DND-41 (cell line): ENCODE measurements around the gene ZNF622.

ENCODE experiments used
- ATAC-seq: fragments of 200-7000 bp; cut with Tn5 transposase; 3 replicates; pipeline ENCODE4 v1.9.1; 2021; ENCODE audit warnings: low read depth; ENCODE audit not compliant: insufficient read depth
- DNase-seq: peaks from one replicate; pipeline ENCODE4 v3.0.0-alpha.2; 2020
- H2AFZ ChIP-seq: 2 replicates; pipeline ENCODE4 v1.6.0; 2012; ENCODE audit warnings: low read depth, low read length
- H3K27ac ChIP-seq: 2 replicates; pipeline ENCODE4 v1.5.1; 2012; ENCODE audit warnings: low read length, inconsistent platforms
- H3K27me3 ChIP-seq: fragments of 200-600 bp; sonication (generic); 2 replicates; pipeline ENCODE4 v1.6.0; 2012; ENCODE audit warnings: low read length, mild to moderate bottlenecking, inconsistent platforms; ENCODE audit not compliant: insufficient read depth, poor library complexity
- H3K36me3 ChIP-seq: 2 replicates; pipeline ENCODE4 v1.5.1; 2012; ENCODE audit warnings: low read length, inconsistent platforms; ENCODE audit not compliant: insufficient read depth
- H3K4me1 ChIP-seq: 2 replicates; pipeline ENCODE4 v1.5.1; 2012; ENCODE audit warnings: mild to moderate bottlenecking, low read length; ENCODE audit not compliant: insufficient read depth
- H3K4me2 ChIP-seq: 2 replicates; pipeline ENCODE4 v1.6.0; 2012; ENCODE audit warnings: mild to moderate bottlenecking, moderate library complexity, low read length, inconsistent platforms; ENCODE audit not compliant: insufficient read depth
- H3K4me3 ChIP-seq, 2 experiments: fragments of 200-600 bp in 1 of 2; shearing (Covaris generic) in 1 of 2; 2 replicates each; pipeline ENCODE4 v1.5.1; 2012 to 2016; ENCODE audit warnings: inconsistent platforms in 2 of 2, low read length in 2 of 2, mild to moderate bottlenecking in 2 of 2, low read depth in 1 of 2, moderate library complexity in 1 of 2
- H3K79me2 ChIP-seq: 2 replicates; pipeline ENCODE4 v1.6.0; 2012; ENCODE audit warnings: low read length, inconsistent platforms; ENCODE audit not compliant: insufficient read depth
- H3K9ac ChIP-seq: 2 replicates; pipeline ENCODE4 v1.6.0; 2012; ENCODE audit warnings: low read depth, mild to moderate bottlenecking, inconsistent platforms, low read length, moderate library complexity
- H3K9me3 ChIP-seq: 2 replicates; pipeline ENCODE4 v1.5.1; 2012; ENCODE audit warnings: low read length, moderate library complexity, mild to moderate bottlenecking, inconsistent platforms; ENCODE audit not compliant: insufficient read depth, severe bottlenecking
- H4K20me1 ChIP-seq: 2 replicates; pipeline ENCODE4 v1.6.0; 2012; ENCODE audit warnings: low read length; ENCODE audit not compliant: insufficient read depth
- EZH2 ChIP-seq: IDR thresholded peaks from 3 replicates; pipeline ENCODE4 v1.6.1; 2012; ENCODE audit warnings: borderline replicate concordance, low read depth, mild to moderate bottlenecking, moderate library complexity, low read length, inconsistent platforms; ENCODE audit not compliant: severe bottlenecking
- TF ChIP-seq, protein P1 (sequence below): IDR thresholded peaks from 2 replicates; pipeline ENCODE4 v1.5.1; 2012; ENCODE audit warnings: borderline replicate concordance, low read length, moderate library complexity, mild to moderate bottlenecking; ENCODE audit not compliant: poor library complexity, severe bottlenecking; ENCODE audit errors: extremely low read depth

ZNF622 gene

DNA sequence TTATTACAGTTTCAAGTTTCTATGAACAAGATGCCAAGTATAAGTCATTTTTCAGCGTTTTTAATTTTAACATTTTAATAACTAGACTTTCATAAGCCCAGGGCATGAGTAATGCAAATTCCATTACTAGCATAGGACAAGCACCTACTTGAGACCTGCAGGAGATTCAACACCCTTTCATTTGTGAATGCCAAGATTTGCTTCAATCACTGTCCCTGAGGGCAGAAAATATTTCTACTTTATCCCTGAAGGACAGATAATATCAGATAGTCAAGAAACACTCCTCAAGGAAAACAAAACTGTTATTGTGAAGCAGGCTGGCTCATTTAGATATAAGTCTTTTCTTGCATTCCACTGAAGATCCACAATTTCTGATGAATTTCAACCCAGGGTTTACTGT lies 27.7 kb upstream of the ZNF622 start:
- Histone ChIP-seq H3K9ac (no peak overlapping the region), H3K27ac (no peak overlapping the region), H3K36me3 (no peaks in the 10 kb centered on the region), H3K4me3 (no peak overlapping the region), H3K79me2 (no peaks in the 10 kb centered on the region), H2AFZ (no peak overlapping the region), H3K27me3 (no peaks in the 10 kb centered on the region), H3K4me1 (no peaks in the 10 kb centered on the region), H3K9me3 (peaks cover 9% of the 10 kb centered on the region), H3K4me2 (no peak overlapping the region), H4K20me1 (no peaks in the 10 kb centered on the region)
- ATAC-seq (no peak), DNase-seq (no peak)
- TF ChIP-seq, protein P1, sequence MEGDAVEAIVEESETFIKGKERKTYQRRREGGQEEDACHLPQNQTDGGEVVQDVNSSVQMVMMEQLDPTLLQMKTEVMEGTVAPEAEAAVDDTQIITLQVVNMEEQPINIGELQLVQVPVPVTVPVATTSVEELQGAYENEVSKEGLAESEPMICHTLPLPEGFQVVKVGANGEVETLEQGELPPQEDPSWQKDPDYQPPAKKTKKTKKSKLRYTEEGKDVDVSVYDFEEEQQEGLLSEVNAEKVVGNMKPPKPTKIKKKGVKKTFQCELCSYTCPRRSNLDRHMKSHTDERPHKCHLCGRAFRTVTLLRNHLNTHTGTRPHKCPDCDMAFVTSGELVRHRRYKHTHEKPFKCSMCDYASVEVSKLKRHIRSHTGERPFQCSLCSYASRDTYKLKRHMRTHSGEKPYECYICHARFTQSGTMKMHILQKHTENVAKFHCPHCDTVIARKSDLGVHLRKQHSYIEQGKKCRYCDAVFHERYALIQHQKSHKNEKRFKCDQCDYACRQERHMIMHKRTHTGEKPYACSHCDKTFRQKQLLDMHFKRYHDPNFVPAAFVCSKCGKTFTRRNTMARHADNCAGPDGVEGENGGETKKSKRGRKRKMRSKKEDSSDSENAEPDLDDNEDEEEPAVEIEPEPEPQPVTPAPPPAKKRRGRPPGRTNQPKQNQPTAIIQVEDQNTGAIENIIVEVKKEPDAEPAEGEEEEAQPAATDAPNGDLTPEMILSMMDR: no peak
- TF ChIP-seq EZH2: no peak

DNA sequence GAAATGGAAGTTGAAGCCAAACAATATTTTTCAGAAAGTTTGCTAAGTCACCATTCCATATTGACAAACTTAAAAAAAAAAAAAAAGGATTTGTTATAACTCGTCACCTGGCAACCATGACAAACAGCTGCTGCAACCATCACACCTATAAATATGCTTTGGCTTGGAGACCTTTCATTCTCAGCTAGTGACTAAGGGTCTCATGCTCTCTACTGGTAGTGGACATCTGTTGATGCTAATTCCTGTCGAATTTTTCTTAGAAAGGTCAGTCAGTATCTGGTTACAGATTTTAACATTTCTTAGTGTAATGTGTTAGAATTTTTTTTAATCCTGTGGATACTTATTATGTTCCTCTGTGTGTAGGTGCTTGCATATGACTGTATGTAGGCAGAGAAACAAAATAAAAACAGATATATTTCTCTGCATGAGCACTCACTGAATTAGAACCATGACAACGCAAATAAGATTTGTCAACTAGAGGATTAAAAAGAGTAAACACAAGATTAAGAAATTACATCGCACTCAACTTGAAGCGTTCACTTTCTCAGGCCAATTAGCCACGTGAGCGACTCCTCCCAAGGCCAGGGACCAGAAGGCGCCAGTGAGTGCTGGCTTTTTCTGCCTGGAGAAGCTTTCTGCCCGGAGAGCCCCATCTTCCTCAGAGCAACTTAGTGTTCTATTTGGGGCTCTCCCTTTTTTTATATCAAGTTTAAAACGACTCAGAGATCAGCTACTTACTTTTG lies 27.0 kb upstream of the ZNF622 start:
- DNase-seq (no peak), ATAC-seq (no peak)
- Histone ChIP-seq H3K9me3 (peaks cover 9% of the 10 kb centered on the region), H4K20me1 (no peaks in the 10 kb centered on the region), H2AFZ (no peak overlapping the region), H3K4me2 (no peak overlapping the region), H3K79me2 (no peaks in the 10 kb centered on the region), H3K36me3 (no peaks in the 10 kb centered on the region), H3K27me3 (no peaks in the 10 kb centered on the region), H3K4me3 (no peak overlapping the region), H3K27ac (no peak overlapping the region), H3K4me1 (no peaks in the 10 kb centered on the region), H3K9ac (no peak overlapping the region)
- TF ChIP-seq EZH2: no peak
- TF ChIP-seq, protein P1: no peak

DNA sequence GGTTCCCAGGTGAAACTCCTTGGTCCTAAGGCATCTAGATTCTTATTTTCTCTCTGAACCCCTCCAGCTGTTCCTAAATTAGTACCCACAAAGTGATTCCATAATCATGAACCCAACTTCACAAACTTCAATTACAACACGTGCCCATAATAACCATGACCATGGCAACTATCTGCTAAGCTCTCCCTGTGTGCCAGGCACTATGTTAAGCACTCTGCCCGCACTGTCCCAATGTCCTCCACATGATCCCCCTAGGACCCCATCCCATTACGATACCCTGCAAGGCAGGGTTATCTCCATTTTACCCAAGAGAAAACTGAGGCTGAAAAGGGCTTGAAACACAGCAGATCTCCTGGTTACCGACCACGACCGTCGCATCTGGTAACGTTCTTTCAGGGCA lies 25.3 kb upstream of the ZNF622 start:
- DNase-seq (no peak), ATAC-seq (no peak)
- TF ChIP-seq EZH2: no peak
- TF ChIP-seq, protein P1: no peak
- no peak overlapping the region for H3K4me2 ChIP-seq
- no peaks in the 10 kb centered on the region for H3K36me3 ChIP-seq
- no peaks in the 10 kb centered on the region for H3K4me1 ChIP-seq
- no peaks in the 10 kb centered on the region for H3K27me3 ChIP-seq
- H3K9me3 ChIP-seq: peaks cover 9% of the 10 kb centered on the region
- H3K79me2 ChIP-seq: no peaks in the 10 kb centered on the region
- H3K27ac ChIP-seq: no peak overlapping the region
- H4K20me1 ChIP-seq: no peaks in the 10 kb centered on the region
- no peak overlapping the region for H3K9ac ChIP-seq
- H3K4me3 ChIP-seq: no peak overlapping the region
- no peak overlapping the region for H2AFZ ChIP-seq
